GM12865 (cell line): ENCODE measurements around the gene ATG9B.

Experiments used
- DNase-seq: peaks from one replicate; pipeline ENCODE4 v3.0.0; 2010; ENCODE audit warnings: low read depth
- H3K4me3 ChIP-seq: 2 replicates; pipeline ENCODE4 v1.5.1; 2011; ENCODE audit warnings: mild to moderate bottlenecking, low read depth, low read length, control low read depth
- TF ChIP-seq, protein P1 (sequence below): IDR thresholded peaks from 2 replicates; pipeline ENCODE4 v1.5.1; 2011; ENCODE audit warnings: low read length, control low read depth, low read depth, inconsistent platforms; ENCODE audit not compliant: insufficient read depth; ENCODE audit errors: missing control alignments

ATG9B gene

GRCh38 chr7:150969475-150969874 lies 54.8 kb downstream of the ATG9B start:
- DNase-seq, result no peak
- no peak overlapping the region for H3K4me3 ChIP-seq
- TF ChIP-seq, protein P1, sequence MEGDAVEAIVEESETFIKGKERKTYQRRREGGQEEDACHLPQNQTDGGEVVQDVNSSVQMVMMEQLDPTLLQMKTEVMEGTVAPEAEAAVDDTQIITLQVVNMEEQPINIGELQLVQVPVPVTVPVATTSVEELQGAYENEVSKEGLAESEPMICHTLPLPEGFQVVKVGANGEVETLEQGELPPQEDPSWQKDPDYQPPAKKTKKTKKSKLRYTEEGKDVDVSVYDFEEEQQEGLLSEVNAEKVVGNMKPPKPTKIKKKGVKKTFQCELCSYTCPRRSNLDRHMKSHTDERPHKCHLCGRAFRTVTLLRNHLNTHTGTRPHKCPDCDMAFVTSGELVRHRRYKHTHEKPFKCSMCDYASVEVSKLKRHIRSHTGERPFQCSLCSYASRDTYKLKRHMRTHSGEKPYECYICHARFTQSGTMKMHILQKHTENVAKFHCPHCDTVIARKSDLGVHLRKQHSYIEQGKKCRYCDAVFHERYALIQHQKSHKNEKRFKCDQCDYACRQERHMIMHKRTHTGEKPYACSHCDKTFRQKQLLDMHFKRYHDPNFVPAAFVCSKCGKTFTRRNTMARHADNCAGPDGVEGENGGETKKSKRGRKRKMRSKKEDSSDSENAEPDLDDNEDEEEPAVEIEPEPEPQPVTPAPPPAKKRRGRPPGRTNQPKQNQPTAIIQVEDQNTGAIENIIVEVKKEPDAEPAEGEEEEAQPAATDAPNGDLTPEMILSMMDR, result no peak

GRCh38 chr7:150968734-150969372 lies 55.4 kb downstream of the ATG9B start:
- TF ChIP-seq, protein P1, result no peak
- no peak for DNase-seq
- no peak overlapping the region for H3K4me3 ChIP-seq

- H3K4me3 ChIP-seq, result no peak overlapping the region
- TF ChIP-seq, protein P1, result no peak
- no peak for DNase-seq
Observed at GRCh38 chr7:150968056-150968733, 56.1 kb downstream of the ATG9B start.

- TF ChIP-seq, protein P1, result no peak
- H3K4me3 ChIP-seq, result no peak overlapping the region
- no peak for DNase-seq
Observed at GRCh38 chr7:150967349-150967748, 56.9 kb downstream of the ATG9B start.

- no peak overlapping the region for H3K4me3 ChIP-seq
- no peak for DNase-seq
- TF ChIP-seq, protein P1, result no peak
Observed at GRCh38 chr7:150966002-150966401, 58.3 kb downstream of the ATG9B start.

- H3K4me3 ChIP-seq, result no peak overlapping the region
- TF ChIP-seq, protein P1, result no peak
- DNase-seq, result no peak
Observed at GRCh38 chr7:150965273-150965830, 58.9 kb downstream of the ATG9B start.
